Testis (tissue), 2 donors: ENCODE measurements around the gene STIM1.

ENCODE experiments used
- POLR2A ChIP-seq: fragments of 450-650 bp; IDR thresholded peaks from one replicate; pipeline ENCODE4 v1.6.1; 2017; ENCODE audit warnings: antibody characterized with exemption, mild to moderate bottlenecking, moderate library complexity
- TF ChIP-seq, protein P1 (sequence below), 3 experiments: fragments of 450-650 bp in 2 of 3; fragments of 200-600 bp in 1 of 3; sonication (generic) in 1 of 3; IDR thresholded peaks; one replicate each; pipeline ENCODE4 v1.5.1; 2016 to 2019; ENCODE audit warnings: antibody characterized with exemption in 3 of 3, mild to moderate bottlenecking in 2 of 3, moderate library complexity in 1 of 3

DNA sequence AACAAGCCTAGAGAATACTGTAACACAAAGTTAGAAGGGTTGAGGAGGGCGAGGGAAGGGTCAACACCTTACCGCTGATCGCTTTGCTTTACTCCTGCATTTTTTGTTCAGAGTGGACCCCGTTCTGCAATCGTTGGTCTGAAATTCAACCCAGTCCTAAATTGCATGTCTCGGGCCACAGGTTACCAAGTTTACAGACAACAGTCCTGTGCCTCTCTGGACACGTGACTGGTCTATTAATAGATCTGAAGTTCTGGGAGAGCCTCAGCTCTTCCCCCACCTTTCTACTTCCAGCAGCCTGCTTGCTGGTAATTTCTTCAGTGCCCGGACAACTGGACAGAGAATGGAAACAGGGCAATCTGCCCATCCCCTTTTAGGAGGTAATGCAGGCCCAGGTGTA is 74.2 kb downstream of the STIM1 start:
- TF ChIP-seq, protein P1, sequence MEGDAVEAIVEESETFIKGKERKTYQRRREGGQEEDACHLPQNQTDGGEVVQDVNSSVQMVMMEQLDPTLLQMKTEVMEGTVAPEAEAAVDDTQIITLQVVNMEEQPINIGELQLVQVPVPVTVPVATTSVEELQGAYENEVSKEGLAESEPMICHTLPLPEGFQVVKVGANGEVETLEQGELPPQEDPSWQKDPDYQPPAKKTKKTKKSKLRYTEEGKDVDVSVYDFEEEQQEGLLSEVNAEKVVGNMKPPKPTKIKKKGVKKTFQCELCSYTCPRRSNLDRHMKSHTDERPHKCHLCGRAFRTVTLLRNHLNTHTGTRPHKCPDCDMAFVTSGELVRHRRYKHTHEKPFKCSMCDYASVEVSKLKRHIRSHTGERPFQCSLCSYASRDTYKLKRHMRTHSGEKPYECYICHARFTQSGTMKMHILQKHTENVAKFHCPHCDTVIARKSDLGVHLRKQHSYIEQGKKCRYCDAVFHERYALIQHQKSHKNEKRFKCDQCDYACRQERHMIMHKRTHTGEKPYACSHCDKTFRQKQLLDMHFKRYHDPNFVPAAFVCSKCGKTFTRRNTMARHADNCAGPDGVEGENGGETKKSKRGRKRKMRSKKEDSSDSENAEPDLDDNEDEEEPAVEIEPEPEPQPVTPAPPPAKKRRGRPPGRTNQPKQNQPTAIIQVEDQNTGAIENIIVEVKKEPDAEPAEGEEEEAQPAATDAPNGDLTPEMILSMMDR (IDR thresholded peaks at IDR 0.05), result no peak
- TF ChIP-seq POLR2A, result no peak
